RWPE1 (cell line): ENCODE results near the gene STX18.

Experiments
- CTCF ChIA-PET: fragments of 350-600 bp; sonication (Branson Sonifier 250); formaldehyde crosslinking; extraction: SDS; loops from one replicate; lab custom pipeline; 2021; lab: Yijun Ruan, JAX
- POLR2A ChIA-PET: fragments of 400-600 bp; formaldehyde crosslinking; extraction: SDS; loops from one replicate; lab custom pipeline; 2020; ENCODE audit warnings: antibody characterized with exemption; ENCODE audit not compliant: low non-redundant PET; lab: Yijun Ruan, JAX
- DNase-seq: peaks from one replicate; pipeline ENCODE4 v3.0.0; 2012; ENCODE audit warnings: low spot score
- H3K27ac ChIP-seq: fragments of 450-650 bp; 2 replicates; pipeline ENCODE4 v1.5.1; 2017
- TF ChIP-seq, protein P1 (sequence below): fragments of 450-650 bp; conservative IDR thresholded peaks from 2 replicates; pipeline ENCODE4 v1.5.1; 2017; ENCODE audit warnings: low read depth, mild to moderate bottlenecking

The STX18 gene

GRCh38 chr4:4580494-4580893 lies 38.6 kb upstream of the STX18 start:
- POLR2A ChIA-PET = no interaction called here
- TF ChIP-seq, protein P1, sequence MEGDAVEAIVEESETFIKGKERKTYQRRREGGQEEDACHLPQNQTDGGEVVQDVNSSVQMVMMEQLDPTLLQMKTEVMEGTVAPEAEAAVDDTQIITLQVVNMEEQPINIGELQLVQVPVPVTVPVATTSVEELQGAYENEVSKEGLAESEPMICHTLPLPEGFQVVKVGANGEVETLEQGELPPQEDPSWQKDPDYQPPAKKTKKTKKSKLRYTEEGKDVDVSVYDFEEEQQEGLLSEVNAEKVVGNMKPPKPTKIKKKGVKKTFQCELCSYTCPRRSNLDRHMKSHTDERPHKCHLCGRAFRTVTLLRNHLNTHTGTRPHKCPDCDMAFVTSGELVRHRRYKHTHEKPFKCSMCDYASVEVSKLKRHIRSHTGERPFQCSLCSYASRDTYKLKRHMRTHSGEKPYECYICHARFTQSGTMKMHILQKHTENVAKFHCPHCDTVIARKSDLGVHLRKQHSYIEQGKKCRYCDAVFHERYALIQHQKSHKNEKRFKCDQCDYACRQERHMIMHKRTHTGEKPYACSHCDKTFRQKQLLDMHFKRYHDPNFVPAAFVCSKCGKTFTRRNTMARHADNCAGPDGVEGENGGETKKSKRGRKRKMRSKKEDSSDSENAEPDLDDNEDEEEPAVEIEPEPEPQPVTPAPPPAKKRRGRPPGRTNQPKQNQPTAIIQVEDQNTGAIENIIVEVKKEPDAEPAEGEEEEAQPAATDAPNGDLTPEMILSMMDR = no peak
- CTCF ChIA-PET = no interaction called here
- no peak for DNase-seq
- no peak overlapping the region for H3K27ac ChIP-seq

DNA sequence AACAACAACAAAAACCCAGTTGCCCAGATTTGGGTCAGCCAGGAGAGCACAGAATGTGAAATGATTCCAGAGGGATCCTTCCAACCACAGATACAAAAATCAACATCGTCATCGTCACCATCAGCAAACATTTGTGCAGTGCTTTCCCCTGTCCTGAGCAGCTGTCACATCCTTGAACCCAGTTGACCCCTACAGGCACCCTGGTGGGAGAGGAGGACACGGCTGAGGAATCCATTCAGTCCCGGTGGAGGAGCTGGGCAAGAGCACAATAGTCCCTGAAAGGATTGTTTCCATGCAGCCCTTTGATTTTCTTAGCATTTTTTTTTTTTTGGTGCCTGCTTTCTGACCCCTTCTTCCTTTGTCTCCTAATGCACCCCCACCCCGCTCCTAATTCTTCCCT lies 37.1 kb upstream of the STX18 start:
- ChIA-PET POLR2A (no interaction called here), CTCF (no interaction called here)
- no peak overlapping the region for H3K27ac ChIP-seq
- TF ChIP-seq, protein P1 = no peak
- DNase-seq = no peak

- DNase-seq = no peak
- POLR2A ChIA-PET = no interaction called here
- TF ChIP-seq, protein P1 = no peak
- CTCF ChIA-PET = no interaction called here
- H3K27ac ChIP-seq = no peak overlapping the region
These were observed 35.6 kb upstream of the STX18 start for GRCh38 chr4:4577359-4577875.

DNA sequence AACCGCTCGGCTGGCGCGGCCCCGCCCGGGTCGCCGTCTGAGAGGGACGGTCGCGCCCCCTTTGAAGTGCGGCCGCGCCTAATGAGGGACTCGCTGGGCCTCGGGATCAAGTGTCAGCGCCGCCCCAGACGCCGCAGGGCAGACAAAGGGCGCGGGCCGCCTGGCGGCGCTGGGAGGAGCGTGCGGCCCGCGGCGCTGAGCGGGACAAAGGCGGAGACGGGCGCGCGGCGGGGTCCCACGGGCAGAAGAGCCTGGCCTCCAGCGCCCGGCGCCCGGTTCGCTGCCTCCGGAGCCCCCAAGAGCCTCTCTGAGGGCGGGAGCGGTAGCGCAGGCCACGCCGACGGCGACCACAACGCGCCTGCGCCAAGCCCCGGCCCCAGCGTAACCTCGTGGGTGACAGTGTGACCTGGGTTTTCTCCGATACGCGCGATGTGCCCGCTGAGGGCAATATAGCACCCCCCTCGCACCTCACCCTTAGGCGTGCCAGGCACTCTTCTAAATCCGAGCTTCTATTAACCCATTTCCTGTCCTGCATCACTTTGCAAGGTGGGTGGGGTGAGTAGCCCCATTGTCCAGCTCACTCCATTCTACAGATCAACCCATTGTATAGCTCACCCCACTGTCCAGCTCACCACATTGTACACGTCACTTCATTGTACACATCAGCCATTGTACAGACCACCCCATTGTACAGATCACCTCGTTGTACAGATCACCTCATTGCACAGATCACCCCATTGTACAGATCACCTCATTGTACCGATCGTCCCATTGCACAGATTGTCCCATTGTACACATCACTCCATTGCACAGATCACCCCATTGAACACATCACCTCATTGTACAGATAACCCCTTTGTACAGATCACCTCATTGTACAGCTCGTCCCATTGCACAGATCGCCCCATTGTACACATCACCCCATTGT lies 33.7 kb upstream of the STX18 start:
- peak overlapping the region; percentile 36 for H3K27ac ChIP-seq
- TF ChIP-seq, protein P1 = peak; percentile 41
- CTCF ChIA-PET = interaction anchor here (0.7 kb wide), 1 partner anchor 9 kb away, joined by 3 read pairs; no protein-coding TSS in a partner anchor
- POLR2A ChIA-PET = no interaction called here
- peak; percentile 14 for DNase-seq

DNA sequence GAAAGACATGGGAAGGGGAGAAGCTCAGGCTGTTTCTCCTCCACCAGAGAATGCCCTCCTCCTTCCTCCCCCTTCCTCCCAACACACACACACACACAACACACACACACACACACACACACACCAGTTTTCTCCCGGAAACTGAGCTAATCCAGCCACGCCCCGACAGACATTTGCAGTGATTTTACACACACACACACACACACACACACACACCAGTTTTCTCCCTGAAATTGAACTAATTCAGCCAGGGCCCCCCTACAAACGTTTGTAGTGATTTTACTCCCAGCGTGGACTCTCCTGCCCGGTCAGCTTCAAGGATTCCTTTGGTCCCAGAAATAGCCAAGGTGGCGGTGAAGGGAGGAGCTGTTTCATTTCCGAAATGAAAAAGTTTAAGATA lies 32.9 kb upstream of the STX18 start:
- TF ChIP-seq, protein P1 = no peak
- CTCF ChIA-PET = interaction anchor here (0.6 to 0.7 kb wide), 2 partner anchors 9 to 19 kb away, joined by 3 to 4 read pairs; no protein-coding TSS in a partner anchor
- POLR2A ChIA-PET = no interaction called here
- no peak for DNase-seq
- H3K27ac ChIP-seq = peak overlapping the region; percentile 36

- CTCF ChIA-PET = no interaction called here
- TF ChIP-seq, protein P1 = no peak
- H3K27ac ChIP-seq = no peak overlapping the region
- no peak for DNase-seq
- POLR2A ChIA-PET = no interaction called here
These were observed 32.2 kb upstream of the STX18 start for GRCh38 chr4:4574052-4574451.
